UCSD-AML1 (cell line): ENCODE data around the gene FAM13A.
"Not testable (repeated sequence)": the region's sequence is repeated elsewhere in the genome, so short reads cannot be mapped to it uniquely, and the experiment has no call there.

Experiments
- DNase-seq: peaks from one replicate; lab custom pipeline; 2025; ENCODE audit not compliant: unreplicated experiment; lab: John Stamatoyannopoulos, UW

The FAM13A gene

GRCh38 chr4:89000844-89001360, 56.1 kb downstream of the FAM13A start:
- DNase-seq: no peak

- DNase-seq: no peak
Observed at GRCh38 chr4:89000382-89000781, 56.6 kb downstream of the FAM13A start.

GRCh38 chr4:88999392-88999930, 57.5 kb downstream of the FAM13A start:
- DNase-seq: no peak

GRCh38 chr4:88998891-88999290, 58.1 kb downstream of the FAM13A start:
- DNase-seq: no peak

- DNase-seq: no peak
Observed at GRCh38 chr4:88998001-88998400, 59.0 kb downstream of the FAM13A start.

GRCh38 chr4:88995874-88996273, 61.1 kb downstream of the FAM13A start:
- no peak for DNase-seq

- not testable (repeated sequence) for DNase-seq
Observed at GRCh38 chr4:88995257-88995656, 61.7 kb downstream of the FAM13A start.

- no peak for DNase-seq
Observed at GRCh38 chr4:88993246-88993645, 63.7 kb downstream of the FAM13A start.

- no peak for DNase-seq
Observed at GRCh38 chr4:88991746-88992145, 65.2 kb downstream of the FAM13A start.

GRCh38 chr4:88989990-88990389, 67.0 kb downstream of the FAM13A start:
- DNase-seq: no peak

GRCh38 chr4:88985088-88985773, 71.8 kb downstream of the FAM13A start:
- DNase-seq: no peak

GRCh38 chr4:88982757-88983156, 74.2 kb downstream of the FAM13A start:
- DNase-seq: no peak

GRCh38 chr4:88981993-88982392, 75.0 kb downstream of the FAM13A start:
- DNase-seq: no peak

GRCh38 chr4:88981556-88981955, 75.4 kb downstream of the FAM13A start:
- DNase-seq: no peak

GRCh38 chr4:88979276-88979675, 77.7 kb downstream of the FAM13A start:
- no peak for DNase-seq

- DNase-seq: no peak
Observed at GRCh38 chr4:88976775-88977035, 80.3 kb downstream of the FAM13A start.

GRCh38 chr4:88975958-88976774, 80.8 kb downstream of the FAM13A start:
- DNase-seq: no peak

- no peak for DNase-seq
Observed at GRCh38 chr4:88971536-88971935, 85.4 kb downstream of the FAM13A start.

GRCh38 chr4:88969746-88970145, 87.2 kb downstream of the FAM13A start:
- DNase-seq: no peak

GRCh38 chr4:88969271-88969670, 87.7 kb downstream of the FAM13A start:
- no peak for DNase-seq

- no peak for DNase-seq
Observed at GRCh38 chr4:88967883-88968331, 89.1 kb downstream of the FAM13A start.

- DNase-seq: no peak
Observed at GRCh38 chr4:88965053-88965452, 91.9 kb downstream of the FAM13A start.
